Fibroblast of lung (primary cell): Measurements from ENCODE around the gene NAIF1. TPM values are rescaled to one million over a fixed set of nuclear protein-coding genes. Genes with fewer than 3 reads are reported as not detected.

Experiments
- DNase-seq, 2 donors: peaks; one replicate each; pipeline versions ENCODE4 v3.0.0 to v3.0.0-alpha.2; 2010; ENCODE audit warnings: low read depth in 2 of 2
- H2AFZ ChIP-seq: 2 replicates; pipeline ENCODE4 v1.5.1; 2012; ENCODE audit warnings: low read length, control low read depth, inconsistent platforms
- H3K27ac ChIP-seq: 2 replicates; pipeline ENCODE4 v1.5.1; 2011; ENCODE audit warnings: low read length, control low read depth; ENCODE audit not compliant: insufficient read depth
- H3K27me3 ChIP-seq: 2 replicates; pipeline ENCODE4 v1.5.1; 2011; ENCODE audit warnings: mild to moderate bottlenecking, low read length; ENCODE audit not compliant: control insufficient read depth, insufficient read depth
- H3K36me3 ChIP-seq: 2 replicates; pipeline ENCODE4 v1.5.1; 2011; ENCODE audit warnings: low read length; ENCODE audit not compliant: control insufficient read depth, insufficient read depth
- H3K4me1 ChIP-seq: 2 replicates; pipeline ENCODE4 v1.5.1; 2011; ENCODE audit warnings: low read length; ENCODE audit not compliant: control insufficient read depth, insufficient read depth; ENCODE audit errors: extremely low read depth
- H3K4me2 ChIP-seq: 2 replicates; pipeline ENCODE4 v1.5.1; 2011; ENCODE audit warnings: low read length, control low read depth; ENCODE audit not compliant: insufficient read depth; ENCODE audit errors: extremely low read depth
- H3K4me3 ChIP-seq, 4 experiments: fragments of 200-600 bp in 1 of 4; sonication (generic) in 1 of 4; replicated peaks in 1 of 4; 2 replicates each; pipeline ENCODE4 v1.5.1; 2011 to 2016; ENCODE audit warnings: low read length in 4 of 4, low read depth in 3 of 4, mild to moderate bottlenecking in 3 of 4, control low read depth in 2 of 4, inconsistent platforms in 1 of 4, mixed read lengths in 1 of 4; ENCODE audit not compliant: insufficient read depth in 1 of 4; ENCODE audit errors: control extremely low read depth in 1 of 4
- H3K79me2 ChIP-seq: 2 replicates; pipeline ENCODE4 v1.5.1; 2012; ENCODE audit warnings: mild to moderate bottlenecking, low read length, inconsistent platforms; ENCODE audit not compliant: control insufficient read depth, insufficient read depth
- H3K9ac ChIP-seq: 2 replicates; pipeline ENCODE4 v1.5.1; 2011; ENCODE audit warnings: mild to moderate bottlenecking, low read length, control low read depth; ENCODE audit not compliant: insufficient read depth
- H3K9me3 ChIP-seq: 2 replicates; pipeline ENCODE4 v1.5.1; 2012; ENCODE audit warnings: low read depth, low read length; ENCODE audit not compliant: control insufficient read depth, insufficient read depth
- H4K20me1 ChIP-seq: 2 replicates; pipeline ENCODE4 v1.5.1; 2011; ENCODE audit warnings: low read length; ENCODE audit not compliant: control insufficient read depth, insufficient read depth; ENCODE audit errors: extremely low read depth
- EZH2 ChIP-seq: IDR thresholded peaks from 2 replicates; pipeline ENCODE4 v1.5.1; 2012; ENCODE audit warnings: low read length, control low read depth, mild to moderate bottlenecking; ENCODE audit errors: missing control alignments
- polyA plus RNA-seq, 2 donors: library from polyadenylated mRNA; depleted of rRNA in 1 of 2; stranded (reverse) in 1 of 2; unstranded in 1 of 2; fragments of >200 nt; gene quantifications; 2 replicates each; pipeline ENCODE4 v1.2.1, GENCODE V29; 2011 to 2012; ENCODE audit warnings: missing spikeins in 1 of 2
- total RNA-seq: library from RNA; depleted of rRNA; stranded (reverse); fragments of >200 nt; gene quantifications from 2 replicates; pipeline ENCODE4 v1.2.1, GENCODE V29; 2014
- TF ChIP-seq, protein P1 (sequence below), 2 donors: IDR thresholded peaks in 1 of 2; conservative IDR thresholded peaks in 1 of 2; 1 replicate in 1 of 2; 2 replicates in 1 of 2; pipeline ENCODE4 v1.5.1; 2011 to 2012; ENCODE audit warnings: low read length in 2 of 2, control low read depth in 1 of 2, inconsistent platforms in 1 of 2, low read depth in 1 of 2, mild to moderate bottlenecking in 1 of 2

Gene NAIF1
- total and polyA plus RNA-seq, 2 donors (not counting 1 experiment from before 2014, with no cell fraction given): 5.5 to 13.2 TPM

DNA sequence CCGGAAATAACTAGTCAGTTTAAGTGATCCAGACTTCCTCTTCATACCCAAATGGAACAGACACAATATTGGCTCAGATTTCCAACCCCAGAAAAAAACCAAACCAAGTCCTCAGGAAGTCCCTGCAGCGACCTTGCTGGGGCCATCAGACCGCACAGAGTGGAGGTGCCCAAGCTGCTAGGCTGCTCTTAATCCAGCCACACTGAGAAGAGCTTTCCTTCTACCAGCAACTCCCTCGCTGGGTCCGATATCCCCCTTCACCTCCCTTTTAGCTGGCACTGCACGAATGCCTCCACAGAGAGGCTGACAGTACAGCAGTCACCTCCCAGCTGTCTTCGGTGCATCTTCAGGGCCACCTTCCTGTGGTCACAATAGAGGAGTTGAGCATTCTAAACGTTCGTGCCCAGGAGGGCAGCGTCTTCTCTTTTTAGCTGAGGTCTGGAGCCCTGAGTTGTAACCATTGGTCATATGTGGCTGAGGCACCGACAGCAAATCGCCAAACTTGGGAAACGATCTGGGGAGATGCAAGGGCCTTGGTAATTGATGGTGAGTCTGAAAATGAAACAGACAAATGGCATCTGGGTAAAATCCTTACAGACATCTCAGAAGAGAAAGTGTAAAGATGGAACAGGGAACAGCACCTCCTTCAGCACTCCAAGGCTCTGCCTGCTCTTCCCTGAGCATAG is 5.7 kb downstream of the NAIF1 start:
- no peak overlapping the region for H2AFZ ChIP-seq
- H3K36me3 ChIP-seq: peaks cover 13% of the 10 kb centered on the region
- no peak overlapping the region for H3K27ac ChIP-seq
- no peak for DNase-seq
- peaks cover 13% of the 10 kb centered on the region for H3K4me1 ChIP-seq
- no peak overlapping the region for H3K4me3 ChIP-seq
- no peaks in the 10 kb centered on the region for H3K9me3 ChIP-seq
- no peak overlapping the region for H3K4me2 ChIP-seq
- H3K27me3 ChIP-seq: no peaks in the 10 kb centered on the region
- H3K79me2 ChIP-seq: peaks cover 10% of the 10 kb centered on the region
- TF ChIP-seq EZH2: no peak
- TF ChIP-seq, protein P1, sequence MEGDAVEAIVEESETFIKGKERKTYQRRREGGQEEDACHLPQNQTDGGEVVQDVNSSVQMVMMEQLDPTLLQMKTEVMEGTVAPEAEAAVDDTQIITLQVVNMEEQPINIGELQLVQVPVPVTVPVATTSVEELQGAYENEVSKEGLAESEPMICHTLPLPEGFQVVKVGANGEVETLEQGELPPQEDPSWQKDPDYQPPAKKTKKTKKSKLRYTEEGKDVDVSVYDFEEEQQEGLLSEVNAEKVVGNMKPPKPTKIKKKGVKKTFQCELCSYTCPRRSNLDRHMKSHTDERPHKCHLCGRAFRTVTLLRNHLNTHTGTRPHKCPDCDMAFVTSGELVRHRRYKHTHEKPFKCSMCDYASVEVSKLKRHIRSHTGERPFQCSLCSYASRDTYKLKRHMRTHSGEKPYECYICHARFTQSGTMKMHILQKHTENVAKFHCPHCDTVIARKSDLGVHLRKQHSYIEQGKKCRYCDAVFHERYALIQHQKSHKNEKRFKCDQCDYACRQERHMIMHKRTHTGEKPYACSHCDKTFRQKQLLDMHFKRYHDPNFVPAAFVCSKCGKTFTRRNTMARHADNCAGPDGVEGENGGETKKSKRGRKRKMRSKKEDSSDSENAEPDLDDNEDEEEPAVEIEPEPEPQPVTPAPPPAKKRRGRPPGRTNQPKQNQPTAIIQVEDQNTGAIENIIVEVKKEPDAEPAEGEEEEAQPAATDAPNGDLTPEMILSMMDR (conservative IDR thresholded peaks at IDR 0.05 in 1 of 2, IDR thresholded peaks at IDR 0.05 in 1 of 2; ENCODE audit: low read depth in 1 of 2, low read length in 2 of 2): no peak
- no peaks in the 10 kb centered on the region for H4K20me1 ChIP-seq
- no peak overlapping the region for H3K9ac ChIP-seq

DNA sequence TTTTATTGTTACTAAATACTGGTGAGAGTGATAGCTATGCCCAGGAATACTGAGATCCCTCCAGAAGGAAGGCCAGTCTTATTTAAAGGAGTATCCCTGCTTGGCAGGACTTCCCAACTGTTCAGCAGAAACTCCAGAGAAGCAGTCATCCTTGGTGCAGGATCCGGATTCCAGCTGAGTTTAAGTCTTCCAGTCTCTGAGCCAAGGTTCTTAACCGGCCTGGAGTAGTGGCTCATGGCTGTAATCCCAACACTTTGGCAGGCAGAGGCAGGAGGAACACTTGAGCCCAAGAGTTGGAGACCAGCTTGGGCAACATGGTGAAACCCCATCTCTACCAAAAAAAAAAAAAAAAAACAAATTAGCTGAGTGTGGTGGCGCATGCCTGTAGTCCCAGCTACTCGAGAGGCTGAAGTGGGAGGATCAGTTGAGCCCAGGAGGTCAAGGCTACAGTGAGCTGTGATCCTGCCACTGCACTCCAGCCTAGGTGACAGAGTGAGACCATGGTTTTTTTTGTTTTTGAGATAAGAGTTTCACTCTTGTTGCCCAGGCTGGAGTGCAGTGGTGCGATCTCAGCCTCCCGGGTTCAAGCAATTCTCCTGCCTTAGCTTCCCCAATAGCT is 7.6 kb downstream of the NAIF1 start:
- no peak overlapping the region for H3K27ac ChIP-seq
- no peaks in the 10 kb centered on the region for H3K9me3 ChIP-seq
- no peak for TF ChIP-seq EZH2
- TF ChIP-seq, protein P1 (conservative IDR thresholded peaks at IDR 0.05 in 1 of 2, IDR thresholded peaks at IDR 0.05 in 1 of 2; ENCODE audit: low read depth in 1 of 2, low read length in 2 of 2): no peak
- peaks cover 12% of the 10 kb centered on the region for H3K36me3 ChIP-seq
- H3K79me2 ChIP-seq: no peaks in the 10 kb centered on the region
- no peak overlapping the region for H3K4me2 ChIP-seq
- DNase-seq: no peak
- no peak overlapping the region for H2AFZ ChIP-seq
- H4K20me1 ChIP-seq: no peaks in the 10 kb centered on the region
- H3K9ac ChIP-seq: no peak overlapping the region
- H3K4me1 ChIP-seq: peaks cover 14% of the 10 kb centered on the region
- no peak overlapping the region for H3K4me3 ChIP-seq
- H3K27me3 ChIP-seq: no peaks in the 10 kb centered on the region

DNA sequence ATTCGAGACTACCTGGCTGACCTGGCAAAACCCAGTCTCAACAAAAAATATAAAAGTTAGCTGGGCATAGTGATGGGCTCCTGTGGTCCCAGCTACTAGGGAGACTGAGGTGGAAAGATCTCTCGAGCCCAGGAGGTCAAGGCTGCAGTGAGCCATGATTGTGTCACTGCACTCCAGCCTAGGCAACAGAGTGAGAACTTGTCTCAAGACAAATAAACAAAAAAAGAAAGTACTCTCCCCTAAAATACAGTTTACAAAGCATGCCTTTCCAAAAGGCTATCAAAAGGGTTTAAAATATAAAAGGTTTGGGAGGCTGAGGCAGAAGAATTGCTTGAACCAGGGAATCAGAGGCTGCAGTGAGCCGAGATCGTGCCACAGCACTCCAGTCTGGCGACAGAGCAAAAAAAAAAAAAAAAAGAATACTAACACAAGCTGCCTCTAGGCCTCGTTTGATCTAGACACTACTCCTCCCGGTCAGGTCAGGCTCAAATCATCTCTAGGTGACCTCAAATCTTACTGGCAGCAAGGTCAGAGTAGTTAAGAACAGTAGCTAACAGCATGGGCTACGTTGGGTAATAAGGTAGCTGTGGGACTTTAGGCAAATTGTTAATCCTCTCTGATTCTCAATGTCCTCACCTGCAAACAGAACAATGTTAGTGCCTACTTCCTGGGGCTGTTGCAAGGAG is 9.3 kb downstream of the NAIF1 start:
- Histone ChIP-seq H4K20me1 (no peaks in the 10 kb centered on the region), H3K4me1 (peaks cover 14% of the 10 kb centered on the region), H3K4me3 (no peak overlapping the region), H3K79me2 (no peaks in the 10 kb centered on the region), H3K9me3 (no peaks in the 10 kb centered on the region), H3K27me3 (no peaks in the 10 kb centered on the region), H3K9ac (no peak overlapping the region), H3K27ac (peak overlapping the region; percentile 50), H2AFZ (no peak overlapping the region), H3K4me2 (no peak overlapping the region), H3K36me3 (peaks cover 5% of the 10 kb centered on the region)
- DNase-seq: no peak
- TF ChIP-seq, protein P1 (conservative IDR thresholded peaks at IDR 0.05 in 1 of 2, IDR thresholded peaks at IDR 0.05 in 1 of 2; ENCODE audit: low read depth in 1 of 2, low read length in 2 of 2): no peak
- TF ChIP-seq EZH2: no peak
